GM23338 (cell line): ENCODE measurements around the gene MPL. TPM values are rescaled to one million over a fixed set of nuclear protein-coding genes. Genes with fewer than 3 reads are reported as not detected.

ENCODE experiments used
- ATAC-seq: fragments of 200-7000 bp; cut with Tn5 transposase; 3 replicates; pipeline ENCODE4 v1.9.1; 2020
- DNase-seq: peaks from one replicate; pipeline ENCODE4 v3.0.0-alpha.2; 2015; ENCODE audit warnings: low spot score
- H2AFZ ChIP-seq: fragments of 200-600 bp; sonication (generic); 2 replicates; pipeline ENCODE4 v1.8.0; 2016; ENCODE audit warnings: antibody characterized with exemption, mild to moderate bottlenecking, moderate library complexity
- H3F3A ChIP-seq: fragments of 200-600 bp; sonication (generic); replicated peaks from 2 replicates; pipeline ENCODE4 v1.8.0; 2017; ENCODE audit warnings: antibody characterized with exemption, mixed run types, low read depth
- H3K27ac ChIP-seq: fragments of 200-600 bp; sonication (generic); 2 replicates; pipeline ENCODE4 v1.6.1; 2016; ENCODE audit warnings: low read depth
- H3K27me3 ChIP-seq: fragments of 200-600 bp; sonication (generic); 2 replicates; pipeline ENCODE4 v1.8.0; 2016; ENCODE audit warnings: mild to moderate bottlenecking, mixed run types, moderate library complexity; ENCODE audit not compliant: insufficient read depth
- H3K36me3 ChIP-seq: fragments of 200-600 bp; sonication (generic); 2 replicates; pipeline ENCODE4 v1.8.0; 2016; ENCODE audit warnings: mild to moderate bottlenecking; ENCODE audit not compliant: insufficient read depth
- H3K4me1 ChIP-seq: fragments of 200-600 bp; sonication (generic); 2 replicates; pipeline ENCODE4 v1.8.0; 2016; ENCODE audit warnings: mild to moderate bottlenecking, moderate library complexity; ENCODE audit not compliant: insufficient read depth
- H3K4me2 ChIP-seq: fragments of 200-600 bp; sonication (generic); 2 replicates; pipeline ENCODE4 v1.7.1; 2017; ENCODE audit warnings: mixed run types
- H3K4me3 ChIP-seq: fragments of 200-600 bp; sonication (generic); 2 replicates; pipeline ENCODE4 v1.6.1; 2016; ENCODE audit warnings: mixed run types
- H3K79me2 ChIP-seq: fragments of 200-600 bp; sonication (generic); replicated peaks from 2 replicates; pipeline ENCODE4 v1.8.0; 2017; ENCODE audit warnings: mild to moderate bottlenecking; ENCODE audit not compliant: insufficient read depth
- H3K9me2 ChIP-seq: fragments of 200-600 bp; sonication (generic); 2 replicates; pipeline ENCODE4 v1.8.0; 2017; ENCODE audit not compliant: insufficient read depth
- H4K20me1 ChIP-seq: fragments of 200-600 bp; sonication (generic); replicated peaks from 2 replicates; pipeline ENCODE4 v1.8.0; 2017; ENCODE audit warnings: mild to moderate bottlenecking; ENCODE audit not compliant: insufficient read depth
- H3K27ac Mint-ChIP-seq: 2 replicates; pipeline ENCODE4 v1.8.0; 2020; ENCODE audit warnings: inconsistent platforms, mild to moderate bottlenecking, moderate library complexity, mixed read lengths
- H3K27me3 Mint-ChIP-seq: 3 replicates; pipeline ENCODE4 v1.8.0; 2022; ENCODE audit warnings: low read depth, mild to moderate bottlenecking, moderate library complexity, mixed read lengths, inconsistent platforms; ENCODE audit not compliant: insufficient read depth, poor library complexity
- H3K36me3 Mint-ChIP-seq: 3 replicates; pipeline ENCODE4 v1.8.0; 2021; ENCODE audit warnings: low read depth, mild to moderate bottlenecking, inconsistent platforms, moderate library complexity, mixed read lengths
- H3K4me1 Mint-ChIP-seq: 3 replicates; pipeline ENCODE4 v1.8.0; 2020; ENCODE audit warnings: mild to moderate bottlenecking, inconsistent platforms, mixed read lengths
- H3K4me3 Mint-ChIP-seq: 3 replicates; pipeline ENCODE4 v1.8.0; 2021; ENCODE audit warnings: moderate library complexity, mild to moderate bottlenecking, inconsistent platforms, mixed read lengths
- H3K9me3 Mint-ChIP-seq: 3 replicates; pipeline ENCODE4 v1.8.0; 2020; ENCODE audit warnings: moderate library complexity, mild to moderate bottlenecking, inconsistent platforms, mixed read lengths
- CREB1 ChIP-seq: fragments of 250-450 bp; sonication (Bioruptor Pico); IDR thresholded peaks from 2 replicates; pipeline ENCODE4 v1.5.0; 2020; ENCODE audit warnings: low read depth, mild to moderate bottlenecking, moderate library complexity
- ETS1 ChIP-seq: IDR thresholded peaks from 2 replicates; pipeline ENCODE4 v1.6.1; 2016; ENCODE audit warnings: antibody characterized with exemption
- EZH2 ChIP-seq: fragments of 200-600 bp; sonication (generic); IDR thresholded peaks from one replicate; pipeline ENCODE4 v1.8.0; 2017; ENCODE audit warnings: antibody characterized with exemption, mild to moderate bottlenecking, low read depth; ENCODE audit not compliant: unreplicated experiment
- POLR2AphosphoS5 ChIP-seq: IDR thresholded peaks from 2 replicates; pipeline ENCODE4 v1.6.1; 2016; ENCODE audit warnings: antibody characterized with exemption, low read depth
- ZNF114 ChIP-seq: fragments of 250-450 bp; sonication (Bioruptor Pico); IDR thresholded peaks from 2 replicates; pipeline ENCODE4 v1.5.0; 2020; ENCODE audit warnings: mild to moderate bottlenecking, moderate library complexity
- ZNF331 ChIP-seq: fragments of 250-450 bp; sonication (Bioruptor Pico); IDR thresholded peaks from 2 replicates; pipeline ENCODE4 v1.5.0; 2020; ENCODE audit warnings: low read depth, mild to moderate bottlenecking, moderate library complexity
- ZNF462 ChIP-seq: fragments of 250-450 bp; sonication (Bioruptor Pico); IDR thresholded peaks from 2 replicates; pipeline ENCODE4 v1.5.0; 2020; ENCODE audit warnings: mild to moderate bottlenecking, moderate library complexity
- polyA plus RNA-seq: library from polyadenylated mRNA; unstranded; fragments of >200 nt; fragmentation: Nextera tagmentation; extraction: Ambion mirVana; gene quantifications from 2 replicates; pipeline ENCODE4 v1.2.1, GENCODE V29; 2016
- total RNA-seq: library from RNA; depleted of rRNA; stranded (reverse); fragments of >200 nt; shearing (Covaris generic); gene quantifications from 2 replicates; pipeline ENCODE4 v1.2.3, GENCODE V29; 2014

The MPL gene
- total and polyA plus RNA-seq, 2 experiments from 2014 or later, result not detected

DNA sequence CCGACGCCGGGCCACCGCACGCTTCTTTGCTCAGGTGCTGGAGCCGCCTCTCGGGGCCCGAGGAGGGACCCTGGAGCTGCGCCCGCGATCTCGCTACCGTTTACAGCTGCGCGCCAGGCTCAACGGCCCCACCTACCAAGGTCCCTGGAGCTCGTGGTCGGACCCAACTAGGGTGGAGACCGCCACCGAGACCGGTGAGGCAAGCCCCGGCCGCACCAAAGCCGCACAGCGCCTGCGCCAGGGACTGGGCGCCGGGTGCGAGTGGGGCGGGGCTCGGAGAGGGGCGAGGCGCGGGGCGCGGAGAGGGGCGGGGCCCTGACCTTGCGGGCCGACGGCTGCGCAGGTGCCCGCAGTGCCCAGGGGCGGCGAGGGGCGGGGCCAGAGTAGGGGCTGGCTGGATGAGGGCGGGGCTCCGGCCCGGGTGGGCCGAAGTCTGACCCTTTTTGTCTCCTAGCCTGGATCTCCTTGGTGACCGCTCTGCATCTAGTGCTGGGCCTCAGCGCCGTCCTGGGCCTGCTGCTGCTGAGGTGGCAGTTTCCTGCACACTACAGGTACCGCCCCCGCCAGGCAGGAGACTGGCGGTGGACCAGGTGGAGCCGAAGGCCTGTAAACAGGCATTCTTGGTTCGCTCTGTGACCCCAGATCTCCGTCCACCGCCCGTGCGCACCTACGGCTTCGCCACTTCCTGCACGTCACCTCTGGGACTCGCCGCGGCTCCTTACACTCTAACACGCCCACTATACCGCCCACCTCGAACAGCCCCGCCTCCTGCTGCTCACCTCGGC, 11.4 kb downstream of the MPL start (continued):
- TF ChIP-seq ZNF462 (CRISPR knock-in tag) (no peak), CREB1 (peak; percentile 74), ZNF331 (CRISPR knock-in tag) (no peak), EZH2 (no peak)

DNA sequence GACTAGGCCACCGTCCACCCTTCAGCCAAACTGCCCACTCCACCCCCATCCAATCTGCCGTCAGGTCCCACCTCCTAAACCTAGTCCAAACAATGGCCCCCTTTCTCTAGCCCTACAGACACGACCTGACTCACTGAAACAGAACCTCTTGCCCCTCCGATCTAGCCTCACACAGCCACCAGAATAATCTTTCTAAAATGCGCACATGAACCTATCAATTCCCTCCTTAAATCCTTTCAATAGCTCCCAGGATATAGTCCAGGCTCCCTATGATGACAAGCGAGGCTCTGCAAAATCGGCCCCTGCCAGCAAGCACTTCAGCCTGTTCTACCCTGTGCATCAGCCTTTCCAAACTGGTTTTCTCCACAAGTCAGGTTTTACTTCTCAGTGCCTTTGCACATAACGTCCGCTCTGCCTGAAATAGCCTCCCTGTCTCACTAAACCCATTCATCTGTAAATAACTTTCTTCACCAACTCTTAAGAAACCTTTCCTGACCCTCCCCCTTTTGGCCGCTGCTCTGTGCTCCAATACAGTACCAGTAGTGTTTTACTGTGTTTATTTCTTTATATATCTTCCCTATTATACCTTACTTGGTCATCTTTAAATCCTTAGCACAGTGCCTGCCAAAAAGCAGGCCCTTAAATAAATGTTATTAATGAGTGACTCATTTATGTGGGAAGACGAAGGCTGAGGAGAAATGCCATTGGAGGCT, 12.1 kb downstream of the MPL start:
- no peaks in the 10 kb centered on the region for H4K20me1 ChIP-seq
- peaks cover 13% of the 10 kb centered on the region; the same call in 1 of the 2 replicates for H3F3A ChIP-seq
- H3K4me1 ChIP-seq, result peaks cover 20% of the 10 kb centered on the region
- no peaks in the 10 kb centered on the region for H3K79me2 ChIP-seq
- H3K27ac ChIP-seq, result peak overlapping the region; percentile 94
- peak overlapping the region; percentile 84 for H3K4me3 ChIP-seq
- no peaks in the 10 kb centered on the region for H3K9me2 ChIP-seq
- Mint-ChIP-seq H3K4me1 (peaks cover 29% of the 10 kb centered on the region), H3K36me3 (no peaks in the 10 kb centered on the region), H3K27ac (peak overlapping the region; percentile 99), H3K9me3 (no peaks in the 10 kb centered on the region), H3K4me3 (peak overlapping the region; percentile 77), H3K27me3 (peaks cover 3% of the 10 kb centered on the region)
- H2AFZ ChIP-seq, result peak overlapping the region; percentile 64
- peak overlapping the region; percentile 81 for H3K4me2 ChIP-seq
- H3K27me3 ChIP-seq, result peaks cover 18% of the 10 kb centered on the region
- ATAC-seq, result peak; percentile 1
- DNase-seq, result peak; percentile 41
- peak; percentile 86 for TF ChIP-seq POLR2AphosphoS5
- no peak for TF ChIP-seq ZNF114 (CRISPR knock-in tag)
- TF ChIP-seq ETS1, result 0 out of 2 replicates have a peak, but pooled peaks have one; percentile 14
- H3K36me3 ChIP-seq, result no peaks in the 10 kb centered on the region
